Testis (tissue), 3 donors: ENCODE measurements around the gene ZNF556. TPM values are rescaled to one million over a fixed set of nuclear protein-coding genes. Genes with fewer than 3 reads are reported as not detected.

Experiments
- DNase-seq: peaks from one replicate; pipeline ENCODE4 v3.0.0-alpha.2; 2019
- H3K27ac ChIP-seq, 2 donors: fragments of 200-600 bp; sonication (generic); one replicate each; pipeline ENCODE4 v1.5.1; 2019
- H3K27me3 ChIP-seq: fragments of 200-600 bp; sonication (generic); one replicate; pipeline ENCODE4 v1.5.1; 2019
- H3K36me3 ChIP-seq: fragments of 200-600 bp; sonication (generic); one replicate; pipeline ENCODE4 v1.5.1; 2017; ENCODE audit warnings: low read depth; ENCODE audit errors: missing control alignments
- H3K4me1 ChIP-seq: fragments of 200-600 bp; sonication (generic); one replicate; pipeline ENCODE4 v1.5.1; 2019
- H3K4me3 ChIP-seq, 2 donors: fragments of 200-600 bp; sonication (generic); one replicate each; pipeline ENCODE4 v1.5.1; 2017 to 2019
- H3K9me3 ChIP-seq: fragments of 200-600 bp; sonication (generic); one replicate; pipeline ENCODE4 v1.5.1; 2017
- CTCF ChIP-seq, 3 experiments: fragments of 450-650 bp in 2 of 3; fragments of 200-600 bp in 1 of 3; sonication (generic) in 1 of 3; IDR thresholded peaks; one replicate each; pipeline ENCODE4 v1.5.1; 2016 to 2019; ENCODE audit warnings: antibody characterized with exemption in 3 of 3, mild to moderate bottlenecking in 2 of 3, moderate library complexity in 1 of 3
- POLR2A ChIP-seq: fragments of 450-650 bp; IDR thresholded peaks from one replicate; pipeline ENCODE4 v1.6.1; 2017; ENCODE audit warnings: antibody characterized with exemption, mild to moderate bottlenecking, moderate library complexity
- WGBS, 2 donors: methylation state at CpG; one replicate each; pipeline ENCODE4 v1.1.5; 2018; 5-methylcytosine and 5-hydroxymethylcytosine counted together
- intact Hi-C: fragments of 100-400 bp; cut with DNase I; formaldehyde crosslinking; loops from one replicate; pipeline ENCODE4 v1.15.1; 2023; ENCODE audit warnings: low total_unique reads
- polyA plus RNA-seq: library from polyadenylated mRNA; stranded (reverse); fragments of 350-450 nt; fragmentation: Illumina TruSeq; extraction: RNeasy Lipid Tissue Mini Kit (QIAGEN cat#74804); gene quantifications from one replicate; pipeline ENCODE4 v1.2.3, GENCODE V29; 2014; ENCODE audit warnings: low read depth, low replicate concordance; ENCODE audit not compliant: insufficient read depth
- total RNA-seq, 2 donors: library from RNA; depleted of rRNA; stranded (reverse); fragments of >200 nt; gene quantifications; one replicate each; pipeline ENCODE4 v1.2.3, GENCODE V29; 2016

The ZNF556 gene
- total and polyA plus RNA-seq, 3 donors from 2014 or later: 1.9 to 2.4 (median 2.3) TPM

GRCh38 chr19:2823646-2824045 is 43.5 kb upstream of the ZNF556 start:
- TF ChIP-seq POLR2A (no peak), CTCF (IDR thresholded peaks at IDR 0.05) (no peak)
- H3K27ac ChIP-seq: no peak overlapping the region
- H3K36me3 ChIP-seq: no peaks in the 10 kb centered on the region
- no peak overlapping the region for H3K4me3 ChIP-seq
- DNase-seq: no peak
- 85% methylated on average over 9 of the region's 9 CpGs; no CpG with 5 or more reads in 1 of the 2 donors for WGBS, 2 donors
- intact Hi-C loops: no loop called here
- H3K9me3 ChIP-seq: no peaks in the 10 kb centered on the region
- H3K4me1 ChIP-seq: peaks cover 2% of the 10 kb centered on the region
- no peaks in the 10 kb centered on the region for H3K27me3 ChIP-seq

GRCh38 chr19:2824129-2824528 is 43.0 kb upstream of the ZNF556 start:
- H3K4me1 ChIP-seq: peaks cover 2% of the 10 kb centered on the region
- 58 to 84% methylated on average over 3 to 7 of the region's 8 CpGs for WGBS, 2 donors
- intact Hi-C loops: no loop called here
- no peak for DNase-seq
- H3K36me3 ChIP-seq: no peaks in the 10 kb centered on the region
- TF ChIP-seq CTCF (IDR thresholded peaks at IDR 0.05) (no peak), POLR2A (no peak)
- H3K9me3 ChIP-seq: no peaks in the 10 kb centered on the region
- H3K27ac ChIP-seq: no peak overlapping the region
- no peak overlapping the region for H3K4me3 ChIP-seq
- no peaks in the 10 kb centered on the region for H3K27me3 ChIP-seq

DNA sequence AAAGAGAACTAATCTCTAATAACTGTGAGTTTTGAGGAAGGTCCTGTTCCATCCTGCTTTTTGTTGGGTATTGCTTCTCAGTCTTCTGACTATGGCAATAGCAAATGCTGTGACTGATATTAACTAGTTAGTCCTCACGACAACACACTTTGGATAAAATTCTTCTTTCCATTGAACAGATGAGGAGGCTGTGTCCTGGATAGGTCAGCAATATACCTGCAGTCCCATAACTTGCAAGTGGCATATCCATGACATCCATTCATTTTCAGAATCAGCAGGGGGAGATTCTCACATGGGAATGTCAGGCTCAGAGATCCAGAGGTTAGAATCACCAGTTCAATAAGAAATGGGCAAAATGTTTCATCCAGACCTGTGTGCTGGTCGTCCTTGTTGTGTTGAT is 40.1 kb upstream of the ZNF556 start:
- intact Hi-C loops: no loop called here
- Histone ChIP-seq H3K27me3 (no peaks in the 10 kb centered on the region), H3K27ac (no peak overlapping the region), H3K4me1 (no peaks in the 10 kb centered on the region), H3K9me3 (no peaks in the 10 kb centered on the region), H3K4me3 (no peak overlapping the region), H3K36me3 (no peaks in the 10 kb centered on the region)
- TF ChIP-seq CTCF (IDR thresholded peaks at IDR 0.05) (no peak), POLR2A (no peak)
- whole genome bisulfite sequencing, 2 donors: 88 to 95% methylated on average over 2 of the region's 2 CpGs
- no peak for DNase-seq

GRCh38 chr19:2827840-2828489 is 39.2 kb upstream of the ZNF556 start:
- TF ChIP-seq CTCF (IDR thresholded peaks at IDR 0.05) (no peak), POLR2A (no peak)
- WGBS, 2 donors: 96 to 97% methylated on average over 13 of the region's 13 CpGs
- intact Hi-C loops: no loop called here
- no peaks in the 10 kb centered on the region for H3K36me3 ChIP-seq
- no peaks in the 10 kb centered on the region for H3K27me3 ChIP-seq
- no peaks in the 10 kb centered on the region for H3K4me1 ChIP-seq
- no peak for DNase-seq
- H3K9me3 ChIP-seq: no peaks in the 10 kb centered on the region
- H3K27ac ChIP-seq: no peak overlapping the region
- H3K4me3 ChIP-seq: no peak overlapping the region

DNA sequence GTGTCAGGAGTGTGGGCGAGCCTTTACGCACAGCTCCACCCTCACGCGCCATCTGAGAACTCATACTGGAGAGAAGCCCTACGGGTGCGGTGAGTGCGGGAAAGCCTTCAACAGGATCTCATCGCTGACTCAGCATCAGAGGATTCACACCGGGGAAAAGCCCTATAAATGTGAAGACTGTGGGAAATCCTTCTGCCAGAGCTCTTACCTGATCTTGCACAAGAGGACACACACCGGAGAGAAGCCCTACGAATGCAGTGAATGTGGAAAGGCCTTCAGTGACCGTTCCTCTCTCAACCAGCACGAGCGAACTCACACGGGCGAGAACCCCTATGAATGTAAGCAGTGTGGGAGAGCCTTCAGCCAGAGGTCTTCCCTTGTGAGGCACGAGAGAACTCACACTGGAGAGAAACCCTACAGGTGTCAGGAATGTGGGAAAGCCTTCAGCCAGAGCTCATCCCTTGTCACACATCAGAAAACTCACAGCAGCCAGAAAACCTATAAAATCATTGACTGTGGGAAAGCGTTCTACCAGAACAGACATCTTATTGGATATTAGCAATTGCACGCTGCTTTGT is 32.8 kb upstream of the ZNF556 start:
- Histone ChIP-seq H3K36me3 (no peaks in the 10 kb centered on the region), H3K9me3 (no peaks in the 10 kb centered on the region), H3K4me3 (no peak overlapping the region), H3K4me1 (no peaks in the 10 kb centered on the region), H3K27ac (no peak overlapping the region), H3K27me3 (no peaks in the 10 kb centered on the region)
- intact Hi-C loops: no loop called here
- no peak for DNase-seq
- no peak for TF ChIP-seq POLR2A
- TF ChIP-seq CTCF (IDR thresholded peaks at IDR 0.05): no peak
- 94 to 96% methylated on average over 19 of the region's 19 CpGs for WGBS, 2 donors
